Coronary artery (tissue), 2 donors: Measurements from ENCODE around the gene SNAP23.

Experiments
- DNase-seq: peaks from one replicate; pipeline ENCODE4 v3.0.0-alpha.2; 2017; ENCODE audit warnings: low spot score
- H3K27ac ChIP-seq, 2 donors: fragments of 200-600 bp; sonication (generic); one replicate each; pipeline ENCODE4 v1.5.1; 2016 to 2019
- H3K4me3 ChIP-seq: fragments of 200-600 bp; sonication (generic); 2 replicates; pipeline ENCODE4 v1.5.1; 2016; ENCODE audit warnings: mild to moderate bottlenecking, moderate library complexity
- CTCF ChIP-seq: fragments of 200-600 bp; sonication (generic); IDR thresholded peaks from one replicate; pipeline ENCODE4 v1.5.1; 2019; ENCODE audit warnings: antibody characterized with exemption

Gene SNAP23

DNA sequence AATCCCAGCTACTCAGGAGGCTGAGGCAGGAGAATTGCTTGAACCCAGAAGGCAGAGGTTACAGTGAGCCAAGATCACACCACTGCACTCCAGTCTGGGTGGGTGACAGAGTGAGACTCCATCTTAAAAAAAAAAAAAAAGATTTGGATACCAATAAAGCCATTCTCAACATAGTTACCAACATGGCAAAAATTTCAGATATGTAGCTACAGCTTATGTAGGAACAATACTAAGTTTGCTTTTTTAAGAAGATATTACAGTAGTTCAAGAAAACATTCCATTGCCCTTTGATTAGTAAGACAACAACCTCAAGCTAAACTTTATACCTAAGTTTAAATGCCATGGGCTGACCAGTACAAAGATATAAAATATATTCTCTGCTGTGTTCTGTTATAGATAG lies 38.9 kb upstream of the SNAP23 start:
- no peak for TF ChIP-seq CTCF
- H3K4me3 ChIP-seq: peak overlapping the region; percentile 63
- peak overlapping the region; percentile 83 to 89 for H3K27ac ChIP-seq
- DNase-seq: no peak

DNA sequence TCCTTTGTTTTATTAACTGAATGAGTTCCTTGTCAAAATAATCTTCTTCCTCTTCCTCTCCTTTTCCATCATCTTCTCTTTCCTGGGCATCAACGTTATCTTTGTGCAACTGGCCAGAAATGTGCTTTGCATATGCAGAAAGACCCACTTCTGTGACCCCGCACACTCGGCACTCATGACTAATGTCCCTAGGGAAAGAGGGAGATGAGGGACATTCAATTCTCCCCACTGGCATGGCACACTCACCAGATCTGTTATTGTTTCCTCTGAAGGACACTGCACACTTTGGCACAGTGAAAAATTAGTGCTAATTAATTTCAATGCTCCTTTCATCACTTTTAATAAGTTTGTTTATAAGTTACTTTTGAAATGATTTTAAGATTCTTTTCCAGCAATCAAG lies 38.5 kb upstream of the SNAP23 start:
- TF ChIP-seq CTCF: no peak
- peak overlapping the region; percentile 83 to 89 for H3K27ac ChIP-seq
- peak overlapping the region; percentile 63 for H3K4me3 ChIP-seq
- no peak for DNase-seq

GRCh38 chr15:42457445-42458442 lies 37.7 kb upstream of the SNAP23 start:
- peak overlapping the region; percentile 63 for H3K4me3 ChIP-seq
- DNase-seq: peak; percentile 86

DNA sequence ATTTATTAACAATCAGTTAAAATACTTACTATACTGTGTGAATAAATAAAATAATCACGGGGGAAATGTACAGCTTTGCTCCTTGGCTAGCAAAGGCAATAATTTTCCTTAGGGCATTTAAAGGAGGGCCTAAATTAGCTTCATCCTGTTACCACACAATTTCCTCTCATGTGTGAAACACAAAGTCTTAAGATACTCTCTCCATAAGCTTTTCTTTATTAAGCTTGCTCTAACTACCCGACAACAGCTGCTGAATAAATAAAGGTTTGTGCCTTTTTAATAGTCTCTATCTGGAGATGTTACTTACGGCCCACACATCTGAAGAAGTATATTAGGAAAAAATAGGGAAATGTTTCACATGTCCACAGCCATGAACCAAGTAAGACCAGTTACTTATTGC lies 34.2 kb upstream of the SNAP23 start:
- no peak for DNase-seq
- H3K4me3 ChIP-seq: no peak overlapping the region
- no peak overlapping the region for H3K27ac ChIP-seq

More at GRCh38 chr15:42457445-42458442, 37.7 kb upstream of the SNAP23 start:
- H3K27ac ChIP-seq: peak overlapping the region; percentile 83 to 89
- TF ChIP-seq CTCF: no peak

GRCh38 chr15:42465520-42466259 lies 29.7 kb upstream of the SNAP23 start:
- no peak for TF ChIP-seq CTCF
- no peak overlapping the region for H3K27ac ChIP-seq

More for the DNA sequence above, 34.2 kb upstream of the SNAP23 start:
- TF ChIP-seq CTCF: no peak

DNA sequence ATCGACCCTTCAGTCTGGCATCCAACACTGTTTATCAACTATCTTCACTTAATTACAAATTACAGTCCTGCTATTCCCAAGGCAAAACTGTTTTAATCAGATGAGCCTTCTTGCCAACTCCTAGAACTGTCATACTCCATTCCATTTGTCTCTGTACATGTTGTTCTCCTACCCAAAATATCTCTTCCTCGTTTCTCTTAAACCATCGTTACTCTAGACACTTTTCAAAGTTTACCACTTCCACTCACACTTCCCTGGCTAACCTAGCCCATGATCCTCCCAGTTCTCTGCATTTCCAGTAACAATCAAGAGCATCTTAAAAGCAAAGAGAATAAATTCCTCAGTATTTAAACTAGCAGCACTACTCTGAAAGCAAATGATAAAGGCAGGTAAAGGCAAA lies 24.4 kb upstream of the SNAP23 start:
- no peak overlapping the region for H3K4me3 ChIP-seq
- no peak for TF ChIP-seq CTCF
- no peak for DNase-seq
- peak overlapping the region; percentile 2 to 44 for H3K27ac ChIP-seq

More at GRCh38 chr15:42465520-42466259, 29.7 kb upstream of the SNAP23 start:
- DNase-seq: no peak
- H3K4me3 ChIP-seq: no peak overlapping the region
